ENCODE results near the gene MFN2. TPM values are rescaled to one million over a fixed set of nuclear protein-coding genes. Genes with fewer than 3 reads are reported as not detected.

The MFN2 gene
- total and polyA plus RNA-seq, 9 of the 15 experiments (the other 6 are each of a cell fraction or from before 2014, with no cell fraction given), result 10.5 to 158 (median 87.1) TPM

DNA sequence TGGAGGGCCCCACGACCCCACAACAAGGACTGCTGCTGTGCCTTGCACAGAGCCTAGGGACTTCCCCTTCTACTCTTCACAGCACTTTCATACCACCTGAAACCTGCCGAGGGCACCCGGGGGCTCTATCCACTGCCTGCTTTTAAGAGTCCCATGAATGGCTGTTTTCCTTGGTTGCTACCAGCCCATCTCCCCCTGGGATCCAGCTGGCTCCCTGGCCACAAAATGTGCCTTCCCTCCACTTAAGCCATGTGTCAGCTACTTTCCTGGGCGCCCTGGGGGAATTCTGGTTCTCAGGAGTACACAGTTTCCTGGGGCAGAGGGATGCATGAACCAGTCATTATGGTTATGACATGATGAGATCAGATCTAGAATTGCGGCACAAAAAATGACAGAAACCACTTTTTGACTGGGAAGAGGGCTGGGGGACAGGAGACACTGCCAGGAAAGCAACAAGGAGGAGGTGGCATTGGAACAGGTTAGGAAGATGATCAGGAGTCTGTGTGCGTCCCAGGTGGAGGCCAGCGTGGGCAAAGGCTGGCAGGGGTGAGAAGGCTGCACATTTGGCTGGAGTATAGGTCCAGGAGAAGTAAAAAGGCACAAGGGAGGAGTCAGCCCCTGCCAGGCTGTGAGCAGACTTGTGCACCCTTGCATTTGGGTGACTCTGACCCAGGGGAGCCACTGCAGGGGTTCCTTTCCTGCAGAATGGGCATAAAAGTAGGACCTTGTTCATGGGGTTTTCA is 79.6 kb downstream of the MFN2 start:
- DNase-seq (ENCODE audit: extremely low read depth in 1 of 4, low spot score in 3 of 4), result no peak
- intact Hi-C loops (cut with micrococcal nuclease), result no loop called here
- 0 out of 2 replicates have a peak, but pooled peaks cover 3% of the 10 kb centered on the region for H3K9me3 ChIP-seq (replicated peaks; ENCODE audit: control insufficient read depth, insufficient read depth, low read depth, low read length)
- WGBS (ENCODE audit: insufficient coverage, low coverage, missing lambda C conversion rate), result 14% methylated on average over 7 of the region's 7 CpGs
- no peak overlapping the region for H3K4me2 ChIP-seq (ENCODE audit: insufficient read depth, low read length)
- ChIA-PET POLR2A (interaction anchor here (0.5 to 1.6 kb wide), 3 partner anchors 150 to 236 kb away, joined by 3 to 7 read pairs (median 3); no protein-coding TSS in a partner anchor), CTCF (ENCODE audit: low intra/inter-chr PET ratio) (no interaction called here)
- H3K27ac ChIP-seq (ENCODE audit: extremely low read depth, low read depth, low read length), result no peak overlapping the region
- no peak for FAIRE-seq
- in situ Hi-C loops (cut with MboI), result no loop called here
- BruUV-seq (replicated peaks), result no TSS peak
- no peak overlapping the region for H2AFZ ChIP-seq (ENCODE audit: low read depth, low read length)
- no peaks in the 10 kb centered on the region for H3K27me3 ChIP-seq (ENCODE audit: control insufficient read depth in 2 of 2, insufficient read depth in 2 of 2, low read length in 2 of 2)
- peaks cover 17% of the 10 kb centered on the region for H3K79me2 ChIP-seq (ENCODE audit: control insufficient read depth, insufficient read depth, low read length)
- no peak for ATAC-seq
- H3K4me1 ChIP-seq (replicated peaks in 1 of 2; ENCODE audit: control insufficient read depth in 2 of 2, insufficient read depth in 2 of 2, low read length in 2 of 2), result peaks cover 27 to 30% of the 10 kb centered on the region in 2 experiments
- H3K9ac ChIP-seq (ENCODE audit: insufficient read depth in 1 of 2, low read depth in 2 of 2, low read length in 2 of 2), result no peak overlapping the region
- no peaks in the 10 kb centered on the region for H3K36me3 ChIP-seq (ENCODE audit: control insufficient read depth, insufficient read depth, low read length)
- no peak overlapping the region for H3K4me3 ChIP-seq
- H3K9me1 ChIP-seq (ENCODE audit: control insufficient read depth, insufficient read depth, low read length), result no peaks in the 10 kb centered on the region
- no peaks in the 10 kb centered on the region for H4K20me1 ChIP-seq (replicated peaks; ENCODE audit: control insufficient read depth, insufficient read depth, low read length)
- TF ChIP-seq GABPB2 (CRISPR knock-in tag; conservative IDR thresholded peaks at IDR 0.05), result no peak
- TF ChIP-seq DNMT1 (IDR thresholded peaks at IDR 0.05), result no peak
- no peak for TF ChIP-seq SRF (CRISPR knock-in tag; IDR thresholded peaks at IDR 0.05)
- TF ChIP-seq, protein P1, sequence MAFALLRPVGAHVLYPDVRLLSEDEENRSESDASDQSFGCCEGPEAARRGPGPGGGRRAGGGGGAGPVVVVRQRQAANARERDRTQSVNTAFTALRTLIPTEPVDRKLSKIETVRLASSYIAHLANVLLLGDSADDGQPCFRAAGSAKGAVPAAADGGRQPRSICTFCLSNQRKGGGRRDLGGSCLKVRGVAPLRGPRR (CRISPR knock-in tag; IDR thresholded peaks at IDR 0.05), result no peak
- no peak for TF ChIP-seq DPF2 (IDR thresholded peaks at IDR 0.05)
- TF ChIP-seq ARID1B (IDR thresholded peaks at IDR 0.05), result no peak
- no peak for TF ChIP-seq ZNF75A (CRISPR knock-in tag; IDR thresholded peaks at IDR 0.05)
- TF ChIP-seq, protein P2, sequence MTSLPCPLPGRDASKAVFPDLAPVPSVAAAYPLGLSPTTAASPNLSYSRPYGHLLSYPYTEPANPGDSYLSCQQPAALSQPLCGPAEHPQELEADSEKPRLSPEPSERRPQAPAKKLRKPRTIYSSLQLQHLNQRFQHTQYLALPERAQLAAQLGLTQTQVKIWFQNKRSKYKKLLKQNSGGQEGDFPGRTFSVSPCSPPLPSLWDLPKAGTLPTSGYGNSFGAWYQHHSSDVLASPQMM (CRISPR knock-in tag; IDR thresholded peaks at IDR 0.05), result no peak
- TF ChIP-seq, protein P3, sequence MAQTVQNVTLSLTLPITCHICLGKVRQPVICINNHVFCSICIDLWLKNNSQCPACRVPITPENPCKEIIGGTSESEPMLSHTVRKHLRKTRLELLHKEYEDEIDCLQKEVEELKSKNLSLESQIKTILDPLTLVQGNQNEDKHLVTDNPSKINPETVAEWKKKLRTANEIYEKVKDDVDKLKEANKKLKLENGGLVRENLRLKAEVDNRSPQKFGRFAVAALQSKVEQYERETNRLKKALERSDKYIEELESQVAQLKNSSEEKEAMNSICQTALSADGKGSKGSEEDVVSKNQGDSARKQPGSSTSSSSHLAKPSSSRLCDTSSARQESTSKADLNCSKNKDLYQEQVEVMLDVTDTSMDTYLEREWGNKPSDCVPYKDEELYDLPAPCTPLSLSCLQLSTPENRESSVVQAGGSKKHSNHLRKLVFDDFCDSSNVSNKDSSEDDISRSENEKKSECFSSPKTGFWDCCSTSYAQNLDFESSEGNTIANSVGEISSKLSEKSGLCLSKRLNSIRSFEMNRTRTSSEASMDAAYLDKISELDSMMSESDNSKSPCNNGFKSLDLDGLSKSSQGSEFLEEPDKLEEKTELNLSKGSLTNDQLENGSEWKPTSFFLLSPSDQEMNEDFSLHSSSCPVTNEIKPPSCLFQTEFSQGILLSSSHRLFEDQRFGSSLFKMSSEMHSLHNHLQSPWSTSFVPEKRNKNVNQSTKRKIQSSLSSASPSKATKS (CRISPR knock-in tag; IDR thresholded peaks at IDR 0.05), result no peak
- TF ChIP-seq FOS (IDR thresholded peaks at IDR 0.05; ENCODE audit: extremely low read depth, insufficient read length), result no peak
- TF ChIP-seq RUNX1 (IDR thresholded peaks at IDR 0.05; ENCODE audit: low read depth), result no peak
- TF ChIP-seq, protein P4, sequence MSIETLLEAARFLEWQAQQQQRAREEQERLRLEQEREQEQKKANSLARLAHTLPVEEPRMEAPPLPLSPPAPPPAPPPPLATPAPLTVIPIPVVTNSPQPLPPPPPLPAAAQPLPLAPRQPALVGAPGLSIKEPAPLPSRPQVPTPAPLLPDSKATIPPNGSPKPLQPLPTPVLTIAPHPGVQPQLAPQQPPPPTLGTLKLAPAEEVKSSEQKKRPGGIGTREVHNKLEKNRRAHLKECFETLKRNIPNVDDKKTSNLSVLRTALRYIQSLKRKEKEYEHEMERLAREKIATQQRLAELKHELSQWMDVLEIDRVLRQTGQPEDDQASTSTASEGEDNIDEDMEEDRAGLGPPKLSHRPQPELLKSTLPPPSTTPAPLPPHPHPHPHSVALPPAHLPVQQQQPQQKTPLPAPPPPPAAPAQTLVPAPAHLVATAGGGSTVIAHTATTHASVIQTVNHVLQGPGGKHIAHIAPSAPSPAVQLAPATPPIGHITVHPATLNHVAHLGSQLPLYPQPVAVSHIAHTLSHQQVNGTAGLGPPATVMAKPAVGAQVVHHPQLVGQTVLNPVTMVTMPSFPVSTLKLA (conservative IDR thresholded peaks at IDR 0.05), result no peak
- TF ChIP-seq, protein P5, sequence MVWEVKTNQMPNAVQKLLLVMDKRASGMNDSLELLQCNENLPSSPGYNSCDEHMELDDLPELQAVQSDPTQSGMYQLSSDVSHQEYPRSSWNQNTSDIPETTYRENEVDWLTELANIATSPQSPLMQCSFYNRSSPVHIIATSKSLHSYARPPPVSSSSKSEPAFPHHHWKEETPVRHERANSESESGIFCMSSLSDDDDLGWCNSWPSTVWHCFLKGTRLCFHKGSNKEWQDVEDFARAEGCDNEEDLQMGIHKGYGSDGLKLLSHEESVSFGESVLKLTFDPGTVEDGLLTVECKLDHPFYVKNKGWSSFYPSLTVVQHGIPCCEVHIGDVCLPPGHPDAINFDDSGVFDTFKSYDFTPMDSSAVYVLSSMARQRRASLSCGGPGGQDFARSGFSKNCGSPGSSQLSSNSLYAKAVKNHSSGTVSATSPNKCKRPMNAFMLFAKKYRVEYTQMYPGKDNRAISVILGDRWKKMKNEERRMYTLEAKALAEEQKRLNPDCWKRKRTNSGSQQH (CRISPR knock-in tag; IDR thresholded peaks at IDR 0.05), result no peak
- TF ChIP-seq HDAC6 (IDR thresholded peaks at IDR 0.05; ENCODE audit: low read depth, low read length), result no peak
